Measurements from ENCODE around the gene VSIG10L. TPM values are rescaled to one million over a fixed set of nuclear protein-coding genes. Genes with fewer than 3 reads are reported as not detected.

VSIG10L gene
- total RNA-seq, 1 experiment from 2014 or later = 4.6 TPM

GRCh38 chr19:51317968-51318367 is 24.0 kb downstream of the VSIG10L start:
- Histone ChIP-seq H4K20me1 (ENCODE audit: insufficient read depth) (no peaks in the 10 kb centered on the region), H3K36me3 (ENCODE audit: control insufficient read depth in 1 of 2, insufficient read depth in 2 of 2, low read length in 2 of 2) (no peaks in the 10 kb centered on the region), H3K9me2 (ENCODE audit: insufficient read depth) (no peaks in the 10 kb centered on the region), H3K9ac (ENCODE audit: low read length) (no peak overlapping the region), H3K79me2 (ENCODE audit: insufficient read depth, low read length) (no peaks in the 10 kb centered on the region), H3K4me1 (ENCODE audit: control insufficient read depth in 1 of 2, insufficient read depth in 2 of 2, low read length in 2 of 2) (no peaks in the 10 kb centered on the region), H2AFZ (ENCODE audit: low read depth, low read length, poor library complexity, severe bottlenecking) (no peak overlapping the region), H3K4me3 (replicated peaks in 1 of 2; ENCODE audit: low read depth in 1 of 2, low read length in 2 of 2) (no peak overlapping the region), H3K27me3 (ENCODE audit: insufficient read depth, low read length) (peaks cover 4% of the 10 kb centered on the region; the same call in 1 of the 2 replicates), H3K27ac (ENCODE audit: low read depth, low read length) (no peak overlapping the region), H3K9me3 (ENCODE audit: control insufficient read depth in 1 of 2, insufficient read depth in 1 of 2, low read depth in 1 of 2, low read length in 2 of 2) (no peaks in the 10 kb centered on the region; a peak in 1 of 4 replicates), H3K4me2 (ENCODE audit: low read length) (no peak overlapping the region)
- no peak for DNase-seq (ENCODE audit: low read depth, low spot score)
- RAD21 ChIA-PET (ENCODE audit: low non-redundant PET in 1 of 2, low total read pairs in 2 of 2, uncharacterized antibody in 2 of 2, unreplicated experiment in 2 of 2) = no interaction called here
- CTCF ChIA-PET = interaction anchor here (0.9 kb wide), 1 partner anchor 22 kb away, joined by 3 read pairs; no protein-coding TSS in a partner anchor
- ATAC-seq = no peak
- intact Hi-C loops (cut with micrococcal nuclease) = no loop called here
- no peak for TF ChIP-seq ELF1 (IDR thresholded peaks at IDR 0.05; ENCODE audit: borderline replicate concordance, low read depth)
- TF ChIP-seq JUND (IDR thresholded peaks at IDR 0.05) = no peak
- no peak for TF ChIP-seq EZH2 (IDR thresholded peaks at IDR 0.05)
- no peak for TF ChIP-seq FOSL1 (IDR thresholded peaks at IDR 0.05; ENCODE audit: low read depth)
- no peak for TF ChIP-seq SIN3A (IDR thresholded peaks at IDR 0.05; ENCODE audit: low read depth)
- no peak for TF ChIP-seq ZNF274 (IDR thresholded peaks at IDR 0.05; ENCODE audit: low read depth, low read length)
- no peak for TF ChIP-seq TCF7L2 (IDR thresholded peaks at IDR 0.05; ENCODE audit: borderline replicate concordance, extremely low read depth, insufficient read depth, insufficient read length)
- TF ChIP-seq ZBTB33 (IDR thresholded peaks at IDR 0.05; ENCODE audit: extremely low read depth, insufficient replicate concordance, low read length) = no peak
- no peak for TF ChIP-seq EZH2phosphoT487 (IDR thresholded peaks at IDR 0.05; ENCODE audit: borderline replicate concordance)
- BruUV-seq (replicated peaks) = no TSS peak
- POLR2A ChIA-PET = no interaction called here

All from HCT116 (cell line).